ENCODE measurements around the gene POU2AF2. TPM values are rescaled to one million over a fixed set of nuclear protein-coding genes. Genes with fewer than 3 reads are reported as not detected.

Gene POU2AF2
- total RNA-seq, 6 donors from 2014 or later: 0.24 TPM; not detected in 5

DNA sequence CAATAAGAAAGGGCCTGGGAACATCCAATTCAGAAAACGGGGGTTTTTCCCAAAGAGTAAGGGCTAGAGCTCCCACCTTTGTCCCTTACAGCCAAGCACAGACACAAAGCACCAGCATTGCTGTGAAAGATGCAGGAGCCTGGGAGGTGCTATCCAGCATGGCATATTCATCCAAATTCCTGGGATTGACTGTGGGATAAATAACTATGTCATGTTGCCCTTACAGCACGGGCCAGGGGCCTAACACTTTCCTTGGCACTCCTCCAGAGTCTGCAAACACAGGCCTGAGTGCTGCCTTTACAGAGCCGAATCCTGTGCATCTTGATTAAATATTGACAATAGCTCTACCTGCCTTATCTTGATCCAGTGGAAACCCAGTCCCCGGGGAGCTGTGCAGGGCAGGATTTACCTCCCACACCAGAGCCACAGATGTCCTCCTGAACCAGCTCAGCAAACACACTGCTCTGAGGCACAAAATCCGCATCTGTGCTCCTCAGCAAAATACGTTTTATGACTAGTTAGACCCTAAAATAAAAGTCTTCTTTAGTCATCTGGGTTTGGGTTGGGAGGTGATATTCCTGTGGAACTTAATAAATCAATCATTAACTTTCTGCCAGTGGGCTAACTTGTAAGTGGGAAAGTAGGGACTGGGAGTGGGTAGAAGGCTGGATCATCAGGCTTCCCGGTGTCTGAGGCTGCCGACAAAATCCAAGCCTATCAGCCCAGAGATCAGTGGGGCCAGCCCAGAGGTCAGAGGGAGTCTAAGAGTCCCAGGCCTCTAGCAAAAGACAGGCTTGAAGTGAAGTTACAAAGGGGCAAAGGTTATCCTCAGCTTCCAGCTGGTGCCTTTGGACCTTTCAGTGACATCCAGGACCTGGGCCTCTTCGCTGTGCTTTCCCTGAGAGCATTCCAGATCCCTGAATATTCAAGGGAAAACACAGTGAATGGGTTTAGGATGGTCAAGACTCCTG is 89.3 kb downstream of the POU2AF2 start:
- Histone ChIP-seq H3K27me3 (no peaks in the 10 kb centered on the region), H3K9me3 (no peaks in the 10 kb centered on the region), H3K36me3 (no peaks in the 10 kb centered on the region), H3K4me3 (no peak overlapping the region), H3K27ac (peak overlapping the region in 2 of 4 donors; percentile 4 to 7), H3K4me1 (peaks cover 4 to 21% (median 9%) of the 10 kb centered on the region in 4 donors)
- DNase-seq (peak in 1 of 2 donors; percentile 42), ATAC-seq (ENCODE audit: low FRiP score in 2 of 2) (peak in 1 of 2 donors; percentile 34)
- TF ChIP-seq POLR2A (IDR thresholded peaks at IDR 0.05) (no peak), POLR2AphosphoS5 (IDR thresholded peaks at IDR 0.05) (no peak), CTCF (IDR thresholded peaks at IDR 0.05) (no peak), EP300 (IDR thresholded peaks at IDR 0.05) (no peak)
- 54 to 60% methylated on average over 7 to 9 of the region's 9 CpGs for WGBS, 2 donors

DNA sequence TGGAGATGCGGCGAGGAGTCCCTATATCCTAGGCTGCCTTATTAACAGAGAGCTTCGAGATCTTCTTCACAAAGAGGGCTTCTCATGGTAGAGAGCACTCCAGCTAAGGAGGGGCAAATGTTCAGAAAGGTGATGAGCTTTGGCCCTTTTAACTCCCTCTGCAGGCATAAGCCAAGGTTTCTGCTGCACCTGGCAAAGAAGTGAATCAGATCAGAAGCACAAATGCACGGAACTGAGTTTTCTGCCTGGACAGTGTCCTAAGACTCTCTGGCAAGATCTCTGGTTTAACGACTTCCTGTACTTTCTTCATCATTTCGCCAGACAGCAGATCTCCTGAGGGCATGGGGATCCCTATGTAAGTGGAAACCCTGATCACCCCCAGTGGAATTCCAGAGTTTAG is 90.0 kb downstream of the POU2AF2 start:
- Histone ChIP-seq H3K27me3 (no peaks in the 10 kb centered on the region), H3K9me3 (no peaks in the 10 kb centered on the region), H3K27ac (no peak overlapping the region), H3K4me1 (peaks cover 4 to 16% (median 9%) of the 10 kb centered on the region in 4 donors), H3K36me3 (no peaks in the 10 kb centered on the region), H3K4me3 (no peak overlapping the region)
- TF ChIP-seq EP300 (IDR thresholded peaks at IDR 0.05) (no peak), POLR2A (IDR thresholded peaks at IDR 0.05) (no peak), POLR2AphosphoS5 (IDR thresholded peaks at IDR 0.05) (no peak), CTCF (IDR thresholded peaks at IDR 0.05) (no peak)
- ATAC-seq (ENCODE audit: low FRiP score in 2 of 2) (no peak), DNase-seq (no peak)
- 65% methylated on average over 6 of the region's 6 CpGs for WGBS, 2 donors

Other genes starting within 250 kb of the POU2AF2 start
- gene POU2AF3, start 52.8 kb downstream of the POU2AF2 start, total RNA-seq: 10 to 100 TPM in 1 of 6 donors, 1 to 10 TPM in 5; 1.7 to 12.6 (median 3.6) TPM
- gene POU2AF1, start 133.6 kb downstream of the POU2AF2 start, total RNA-seq: 10 to 100 TPM in 1 of 6 donors, 1 to 10 TPM in 5; 1.3 to 42.1 (median 4.0) TPM